Activated CD4-positive, alpha-beta T cell treated with anti-CD3 and anti-CD28 coated beads, Interleukin-2, amount 50 U/mL, for 1 hour (primary cell): ENCODE measurements around the gene ADAM15.

ENCODE experiments used
- DNase-seq: peaks from one replicate; pipeline ENCODE4 v3.0.0-alpha.2; 2020

Gene ADAM15, protein sequence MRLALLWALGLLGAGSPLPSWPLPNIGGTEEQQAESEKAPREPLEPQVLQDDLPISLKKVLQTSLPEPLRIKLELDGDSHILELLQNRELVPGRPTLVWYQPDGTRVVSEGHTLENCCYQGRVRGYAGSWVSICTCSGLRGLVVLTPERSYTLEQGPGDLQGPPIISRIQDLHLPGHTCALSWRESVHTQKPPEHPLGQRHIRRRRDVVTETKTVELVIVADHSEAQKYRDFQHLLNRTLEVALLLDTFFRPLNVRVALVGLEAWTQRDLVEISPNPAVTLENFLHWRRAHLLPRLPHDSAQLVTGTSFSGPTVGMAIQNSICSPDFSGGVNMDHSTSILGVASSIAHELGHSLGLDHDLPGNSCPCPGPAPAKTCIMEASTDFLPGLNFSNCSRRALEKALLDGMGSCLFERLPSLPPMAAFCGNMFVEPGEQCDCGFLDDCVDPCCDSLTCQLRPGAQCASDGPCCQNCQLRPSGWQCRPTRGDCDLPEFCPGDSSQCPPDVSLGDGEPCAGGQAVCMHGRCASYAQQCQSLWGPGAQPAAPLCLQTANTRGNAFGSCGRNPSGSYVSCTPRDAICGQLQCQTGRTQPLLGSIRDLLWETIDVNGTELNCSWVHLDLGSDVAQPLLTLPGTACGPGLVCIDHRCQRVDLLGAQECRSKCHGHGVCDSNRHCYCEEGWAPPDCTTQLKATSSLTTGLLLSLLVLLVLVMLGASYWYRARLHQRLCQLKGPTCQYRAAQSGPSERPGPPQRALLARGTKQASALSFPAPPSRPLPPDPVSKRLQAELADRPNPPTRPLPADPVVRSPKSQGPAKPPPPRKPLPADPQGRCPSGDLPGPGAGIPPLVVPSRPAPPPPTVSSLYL

DNA sequence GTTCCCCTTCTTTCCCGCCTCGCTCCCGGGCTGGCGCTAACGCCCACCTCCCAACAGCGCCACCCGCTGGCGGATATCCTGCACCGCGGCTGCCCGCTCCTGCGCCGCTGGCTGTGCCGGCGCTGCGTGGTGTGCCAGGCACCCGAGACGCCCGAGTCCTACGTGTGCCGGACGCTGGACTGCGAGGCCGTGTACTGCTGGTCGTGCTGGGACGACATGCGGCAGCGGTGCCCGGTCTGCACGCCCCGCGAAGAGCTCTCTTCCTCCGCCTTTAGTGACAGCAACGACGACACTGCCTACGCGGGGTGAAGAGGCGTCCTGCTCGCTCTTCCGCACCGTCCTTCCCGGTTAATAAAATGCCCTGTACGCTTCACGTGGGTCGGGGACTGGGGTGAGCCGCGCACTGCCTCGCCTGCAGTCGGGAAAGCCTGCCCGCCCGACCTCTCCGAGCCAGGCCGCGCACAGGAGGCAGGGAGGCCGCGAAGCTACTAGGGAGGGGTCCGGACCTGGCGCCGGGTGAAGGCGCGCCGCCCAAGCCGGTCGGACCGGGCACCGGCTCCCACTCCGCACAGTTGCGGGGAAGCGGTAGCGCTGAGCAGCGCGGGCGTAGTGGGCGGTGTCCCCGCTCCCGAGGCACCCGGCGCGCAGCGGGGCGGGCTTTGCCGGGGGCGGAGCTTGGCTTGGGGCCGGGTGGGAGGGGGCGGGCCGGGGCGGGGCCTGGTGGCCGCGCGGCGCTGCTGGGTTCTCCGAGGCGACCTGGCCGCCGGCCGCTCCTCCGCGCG, at the start of gene ADAM15:
Gene ADAM15, plus strand, starts transcription at position 757 of the 782 bp plus-strand sequence. CDS start 71 bp downstream, outside the sequence.
- DNase-seq, result peak; percentile 78

DNA sequence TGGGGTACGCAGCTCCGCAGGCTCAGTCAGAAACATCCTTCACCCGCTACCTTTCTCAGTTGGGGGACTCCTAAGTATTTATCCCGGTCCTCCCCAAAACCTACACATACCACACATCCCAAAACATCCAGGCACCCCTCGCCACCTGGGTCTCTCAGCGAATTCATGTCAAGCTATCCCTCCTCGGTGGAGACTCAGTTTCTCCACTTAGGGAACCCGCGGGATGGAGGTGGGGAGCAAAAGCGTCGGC, 49.8 kb upstream of the ADAM15 start:
- no peak for DNase-seq

- peak; percentile 98 for DNase-seq
These were observed 49.2 kb upstream of the ADAM15 start for GRCh38 chr1:155001675-155002463.

DNA sequence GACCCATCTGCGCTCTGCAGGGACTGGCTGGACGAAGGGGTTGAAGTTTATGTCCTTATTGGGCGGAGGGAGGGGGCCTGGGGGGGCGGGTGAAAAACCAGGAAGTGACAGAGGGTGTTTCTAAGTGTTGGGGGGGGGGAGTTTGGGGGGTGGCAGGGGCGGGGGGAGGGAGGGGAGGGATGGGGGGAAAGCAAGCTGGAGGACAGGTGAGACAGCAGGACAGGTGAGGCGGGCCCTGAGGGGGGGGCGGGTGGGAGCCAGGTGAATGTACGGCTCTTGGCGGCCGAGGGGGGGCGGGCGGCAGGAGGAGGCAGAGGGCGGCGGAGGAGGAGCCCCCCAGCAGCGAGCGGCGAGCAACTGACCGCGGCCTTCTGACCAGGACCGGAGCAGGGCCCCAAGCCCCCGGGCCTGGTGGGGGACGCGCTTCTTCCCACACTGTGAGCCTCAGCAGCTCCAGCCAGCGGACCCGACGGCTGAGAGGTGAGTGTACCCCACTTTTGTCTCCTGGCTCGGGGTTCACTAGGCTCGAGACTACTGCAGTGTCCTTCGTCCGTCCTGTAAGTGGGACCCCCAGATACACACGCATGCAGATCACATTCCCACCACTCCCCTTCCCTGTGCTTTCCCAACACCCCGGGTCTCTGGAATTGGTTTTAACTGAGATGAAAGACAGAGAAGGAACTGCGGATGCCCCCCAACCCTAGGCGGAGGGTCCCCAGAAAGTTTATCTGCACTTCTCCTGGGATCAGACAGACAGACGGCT, 48.5 kb upstream of the ADAM15 start, which contains the start of gene ZBTB7B:
Gene ZBTB7B, plus strand, starts transcription at position 339 of the 763 bp plus-strand sequence. CDS start 11,859 bp downstream, outside the sequence.
- DNase-seq, result no peak

DNA sequence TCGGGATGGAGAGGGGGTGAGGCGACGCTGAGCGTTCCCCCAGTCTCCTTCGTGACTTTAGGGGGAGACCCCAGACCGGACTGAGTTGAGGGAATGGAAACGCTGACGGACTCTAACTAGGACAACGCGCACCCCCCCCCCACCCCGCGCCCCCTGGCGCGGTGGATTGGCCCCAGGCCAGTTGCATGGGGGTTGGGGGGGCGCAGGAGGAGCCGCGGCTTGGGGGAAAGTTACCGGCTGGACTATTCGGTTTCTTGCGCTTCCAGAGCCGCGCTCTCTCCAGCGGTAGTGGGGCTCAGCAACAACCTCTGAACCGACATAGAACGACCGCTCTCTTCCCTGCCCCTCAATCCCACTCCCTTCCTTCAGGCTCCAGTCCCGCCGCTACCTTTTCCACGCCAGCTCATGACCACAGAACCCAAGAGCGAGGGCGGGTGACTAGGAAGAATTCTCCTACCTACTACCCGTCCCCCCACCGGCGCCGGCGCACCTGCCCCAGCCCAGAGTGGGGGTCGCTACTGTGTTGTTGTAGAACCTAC, 47.8 kb upstream of the ADAM15 start:
- no peak for DNase-seq

GRCh38 chr1:155003766-155004351, 47.3 kb upstream of the ADAM15 start:
- DNase-seq, result no peak

GRCh38 chr1:155004352-155005075, 46.6 kb upstream of the ADAM15 start:
- no peak for DNase-seq

DNA sequence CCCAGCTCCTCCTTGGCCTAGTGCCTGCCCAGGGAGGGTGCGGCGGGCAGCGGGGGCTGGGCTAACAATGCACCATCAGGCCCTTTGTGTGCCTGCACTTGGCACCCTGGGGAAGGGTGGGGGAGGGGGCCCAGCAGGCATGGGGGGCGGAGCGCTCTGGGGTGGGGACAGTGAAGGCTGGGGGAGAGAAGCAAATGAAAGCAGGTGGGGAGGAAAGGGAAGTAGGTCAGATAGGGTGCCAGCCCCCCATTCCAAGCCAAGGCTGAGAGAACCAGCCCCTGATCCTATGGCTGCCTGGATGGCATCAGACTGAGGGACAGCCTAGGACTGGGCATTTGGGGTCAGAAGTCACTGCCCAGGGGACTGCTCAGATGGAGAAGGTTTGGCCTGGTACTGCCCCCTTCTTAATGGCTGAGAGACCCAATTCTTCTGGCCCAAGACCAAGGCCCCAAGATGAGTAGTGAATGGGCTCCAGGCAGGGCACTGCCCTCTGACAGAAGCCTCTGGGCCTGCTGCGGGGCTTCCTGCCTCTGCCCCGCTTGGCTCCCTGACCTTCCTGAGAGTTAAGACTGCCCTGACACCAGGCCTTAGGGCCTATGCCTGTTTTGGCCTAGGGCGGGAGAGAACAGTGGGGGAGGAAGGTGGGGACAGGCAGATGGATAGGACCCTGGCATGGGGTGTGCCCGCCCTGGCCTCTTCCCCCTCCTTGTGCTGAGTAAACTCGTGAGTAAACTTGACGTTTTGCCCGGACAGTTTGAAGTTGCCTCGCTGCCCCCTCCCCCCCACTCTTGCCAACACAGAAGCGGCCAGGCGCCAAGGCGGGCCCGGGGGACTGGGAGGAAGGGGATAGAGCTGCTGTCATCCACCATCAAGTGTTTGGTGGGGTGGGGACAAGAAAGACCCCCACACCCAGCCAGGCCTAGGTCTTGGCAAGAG, 45.8 kb upstream of the ADAM15 start:
- DNase-seq, result no peak

GRCh38 chr1:155006601-155007101, 44.5 kb upstream of the ADAM15 start:
- no peak for DNase-seq

- no peak for DNase-seq
These were observed 43.8 kb upstream of the ADAM15 start for GRCh38 chr1:155007251-155007828.

- DNase-seq, result no peak
These were observed 42.8 kb upstream of the ADAM15 start for GRCh38 chr1:155008015-155008941.

DNA sequence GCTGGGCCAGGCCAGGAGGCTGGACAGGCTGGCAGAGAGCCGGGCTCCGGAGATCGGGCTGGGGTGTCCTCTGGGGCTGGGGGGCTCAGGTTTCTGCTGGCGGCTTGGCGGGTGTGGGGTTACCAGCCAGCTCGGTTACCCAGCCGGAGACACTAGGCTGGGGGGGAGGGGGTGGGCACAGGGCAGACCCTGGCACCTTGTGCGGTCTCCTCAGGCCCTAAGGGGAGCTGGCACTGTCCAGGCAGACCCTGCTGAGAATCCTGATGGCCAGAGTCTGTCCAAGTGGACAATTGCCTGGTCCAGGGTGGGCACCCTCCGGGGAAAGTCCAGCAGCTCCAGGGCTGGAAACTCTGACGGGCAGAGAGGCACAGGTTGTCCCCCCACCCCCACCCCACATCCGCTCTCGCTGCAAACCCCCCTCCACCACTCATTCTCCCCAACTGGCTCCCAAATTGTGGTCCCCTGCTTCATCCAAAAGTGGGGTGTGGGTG, 41.9 kb upstream of the ADAM15 start:
- DNase-seq, result no peak

DNA sequence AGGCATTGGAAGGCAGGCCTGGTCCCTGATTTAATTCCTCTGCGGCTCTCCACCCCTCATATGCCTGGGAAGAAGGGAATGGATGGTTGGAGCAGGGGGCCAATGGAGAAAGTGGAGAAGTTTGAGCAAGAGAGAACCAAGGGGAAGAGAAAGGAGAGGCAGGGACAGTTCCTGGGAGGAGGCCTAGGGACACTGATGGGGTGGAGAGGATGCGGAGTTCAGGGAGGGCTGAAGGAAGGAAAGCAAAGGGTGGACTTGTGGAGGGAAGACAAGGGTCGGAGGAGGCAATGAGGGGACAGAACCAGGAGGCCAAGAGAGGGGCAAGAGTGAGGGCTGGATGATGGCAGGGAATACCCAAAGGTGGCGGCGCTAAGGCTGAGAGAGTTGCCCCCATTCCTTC, 41.4 kb upstream of the ADAM15 start:
- DNase-seq, result no peak

- no peak for DNase-seq
These were observed 40.8 kb upstream of the ADAM15 start for GRCh38 chr1:155010211-155010918.

DNA sequence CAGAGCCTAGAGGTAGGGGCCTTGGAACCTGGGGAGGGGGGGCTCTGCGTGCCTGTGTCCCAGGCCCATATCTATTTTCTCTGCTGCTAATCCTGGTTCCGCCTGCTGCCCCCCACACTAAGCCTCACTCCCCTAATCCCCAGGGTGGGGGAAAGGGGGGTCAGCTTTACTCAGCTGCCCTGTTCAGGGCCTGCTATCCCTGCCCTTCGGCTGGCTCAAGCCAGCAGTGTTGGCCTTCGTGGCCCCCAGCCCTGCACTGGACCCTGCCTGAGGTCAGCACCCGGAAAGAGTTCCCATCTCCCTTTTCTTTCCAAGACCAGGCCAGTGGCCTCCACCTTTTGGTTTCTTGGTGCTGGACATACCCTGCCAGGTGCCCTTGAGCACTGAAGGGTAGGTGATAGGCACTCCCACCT, 40.1 kb upstream of the ADAM15 start:
- DNase-seq, result no peak

- no peak for DNase-seq
These were observed 39.6 kb upstream of the ADAM15 start for GRCh38 chr1:155011437-155012025.
